NCI-H187 treated with DMSO at 0.1 percent for 48 hours (cell line): ENCODE measurements around the gene ARID1B.
A peak's percentile ranks its signal among the peaks of the same experiment; 100 is the strongest.

Source experiments
- DNase-seq: peaks from one replicate; lab custom pipeline; 2025; lab: John Stamatoyannopoulos, UW

Gene ARID1B

DNA sequence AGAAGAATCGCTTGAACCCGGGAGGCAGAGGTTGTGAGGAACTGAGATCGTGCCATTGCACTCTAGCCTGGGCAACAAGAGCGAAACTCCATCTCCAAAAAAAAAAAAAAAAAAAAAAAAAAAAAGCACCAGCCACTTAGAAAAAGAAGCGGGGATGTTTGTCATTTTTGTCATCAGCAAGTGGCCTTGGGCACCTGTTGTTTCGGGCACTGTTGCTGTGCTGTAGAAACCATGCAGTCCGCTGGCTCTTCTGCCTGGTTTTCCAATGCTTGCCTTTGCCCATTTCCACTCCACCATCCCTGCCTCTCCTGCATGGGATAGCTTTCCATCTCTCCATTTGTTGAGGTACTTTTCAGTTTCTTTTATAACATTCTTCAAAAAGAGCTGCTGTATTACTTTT lies 129.3 kb downstream of the ARID1B start:
- no peak for DNase-seq

DNA sequence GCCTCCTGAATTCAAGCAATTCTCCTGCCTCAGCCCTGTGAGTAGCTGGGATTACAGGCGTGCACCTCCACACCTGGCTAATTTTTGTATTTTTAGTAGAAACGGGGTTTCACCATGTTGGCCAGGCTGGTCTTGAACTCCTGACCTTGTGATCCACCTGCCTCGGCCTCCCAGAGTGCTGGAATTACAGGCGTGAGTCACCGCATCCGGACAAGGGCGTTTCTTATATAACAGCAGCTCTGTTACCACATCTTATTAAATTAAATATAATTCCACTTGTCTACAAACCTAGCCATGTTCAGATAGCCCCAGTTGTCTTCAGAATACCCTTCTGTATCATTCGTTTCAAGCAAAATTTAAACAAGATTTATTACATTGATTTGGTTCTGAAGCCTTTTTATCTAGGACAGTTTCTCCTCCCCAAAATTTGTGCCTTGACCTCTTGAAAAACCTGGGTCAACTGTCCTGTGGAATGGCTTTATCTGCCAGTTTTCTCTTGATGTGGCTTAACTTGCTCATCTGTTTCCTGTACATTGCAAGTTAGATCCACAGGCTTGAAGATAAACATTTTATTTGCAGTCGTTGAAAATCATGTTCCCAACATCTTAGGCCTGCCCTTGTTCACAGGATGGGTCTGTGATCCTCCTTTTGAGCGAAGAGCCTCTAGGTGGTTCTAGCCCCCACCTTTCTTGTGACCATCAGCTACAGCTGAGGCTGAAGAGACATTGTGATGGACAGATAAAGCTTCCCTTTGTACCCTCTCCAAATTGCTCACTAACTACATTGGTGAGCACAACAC lies 132.2 kb downstream of the ARID1B start:
- DNase-seq, result no peak

DNA sequence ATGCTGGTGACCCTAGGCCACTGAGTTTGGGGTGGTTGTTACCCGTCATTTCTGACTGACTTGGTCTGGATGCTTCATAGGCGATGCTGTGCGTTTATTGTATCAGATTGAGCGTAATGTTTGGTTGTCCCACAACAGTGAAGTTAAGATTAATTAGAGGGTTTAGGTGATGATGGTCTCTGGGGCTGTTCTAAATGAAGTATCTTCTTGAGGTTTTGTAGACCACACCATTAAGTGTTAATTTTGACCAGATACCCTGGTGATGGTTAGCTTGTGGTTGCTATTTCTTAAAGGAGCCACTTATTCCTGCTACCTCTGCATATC lies 132.8 kb downstream of the ARID1B start:
- DNase-seq, result no peak

DNA sequence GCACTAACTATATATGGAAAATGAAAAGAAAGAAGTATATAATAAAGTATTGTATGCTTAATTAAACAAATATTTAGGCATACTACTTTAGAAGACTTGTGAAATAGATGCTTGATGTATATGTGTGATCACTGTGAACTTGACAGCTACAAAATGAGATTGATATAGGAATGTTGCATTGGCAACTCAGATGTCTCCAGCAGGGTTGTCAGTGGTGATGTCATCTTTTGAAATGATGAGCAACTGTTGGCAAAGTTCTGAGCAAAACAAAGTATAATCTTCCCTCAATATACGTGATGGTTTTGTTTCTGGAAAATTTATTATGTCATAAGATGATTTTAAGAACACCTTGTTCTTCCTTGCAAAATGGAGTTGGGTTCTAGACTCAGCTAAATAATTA lies 133.8 kb downstream of the ARID1B start:
- DNase-seq, result no peak

DNA sequence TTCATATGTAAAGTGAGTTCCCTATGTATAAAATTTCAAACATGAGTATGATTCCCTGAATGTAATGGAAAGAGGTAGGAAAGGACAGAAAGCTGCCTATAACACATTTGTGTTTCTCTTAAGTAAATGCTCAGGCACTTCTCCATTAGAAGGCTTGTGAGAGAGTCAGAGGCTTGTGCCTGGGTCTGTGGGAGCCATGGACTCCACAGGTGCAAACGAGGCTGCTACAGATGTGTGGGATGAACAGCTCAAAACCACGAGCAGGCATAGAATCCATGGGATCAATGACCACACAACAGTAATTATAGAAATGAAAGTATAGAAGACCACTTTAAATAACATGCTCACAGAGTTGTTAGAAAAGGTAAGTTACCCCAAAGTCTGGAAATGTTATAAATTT lies 134.4 kb downstream of the ARID1B start:
- no peak for DNase-seq

DNA sequence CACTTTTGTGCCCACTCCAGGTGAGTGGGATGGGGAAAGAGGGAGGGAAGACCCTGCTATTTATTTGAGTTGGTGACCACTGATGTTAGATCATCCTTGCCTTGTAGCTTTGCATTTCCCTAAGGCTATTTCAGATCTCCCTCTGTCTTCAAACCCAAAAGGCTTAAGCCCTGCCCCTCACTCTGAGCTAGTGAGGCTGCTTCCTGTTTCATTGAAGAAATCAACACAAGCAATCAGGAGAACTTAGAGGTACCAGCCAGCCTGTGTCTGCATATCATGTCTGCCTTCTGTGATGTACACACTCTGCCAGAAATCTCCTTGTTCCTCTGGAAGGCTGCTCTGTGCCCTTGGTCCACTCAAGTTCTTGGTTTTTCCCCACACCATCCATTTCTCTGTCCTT lies 135.3 kb downstream of the ARID1B start:
- DNase-seq, result no peak

DNA sequence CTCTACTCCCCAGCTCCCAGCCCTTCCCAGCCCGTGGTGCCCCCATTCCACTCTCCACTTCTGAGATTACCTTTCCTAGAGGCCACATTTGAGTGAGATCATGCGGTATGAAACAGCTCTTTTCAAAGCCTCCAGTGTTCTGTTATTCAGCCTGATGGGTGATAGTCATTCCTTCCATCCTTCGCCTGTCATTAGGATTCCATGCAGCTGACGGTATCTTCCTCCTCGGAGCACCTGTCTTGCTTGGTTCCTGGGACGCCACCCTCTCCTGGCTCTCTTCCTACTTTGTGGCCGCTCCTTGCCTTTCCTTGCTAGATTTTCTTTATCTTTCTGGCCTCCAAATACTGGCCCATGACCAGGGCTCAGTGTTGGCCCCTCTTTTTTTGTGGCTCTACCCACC lies 137.0 kb downstream of the ARID1B start:
- no peak for DNase-seq

DNA sequence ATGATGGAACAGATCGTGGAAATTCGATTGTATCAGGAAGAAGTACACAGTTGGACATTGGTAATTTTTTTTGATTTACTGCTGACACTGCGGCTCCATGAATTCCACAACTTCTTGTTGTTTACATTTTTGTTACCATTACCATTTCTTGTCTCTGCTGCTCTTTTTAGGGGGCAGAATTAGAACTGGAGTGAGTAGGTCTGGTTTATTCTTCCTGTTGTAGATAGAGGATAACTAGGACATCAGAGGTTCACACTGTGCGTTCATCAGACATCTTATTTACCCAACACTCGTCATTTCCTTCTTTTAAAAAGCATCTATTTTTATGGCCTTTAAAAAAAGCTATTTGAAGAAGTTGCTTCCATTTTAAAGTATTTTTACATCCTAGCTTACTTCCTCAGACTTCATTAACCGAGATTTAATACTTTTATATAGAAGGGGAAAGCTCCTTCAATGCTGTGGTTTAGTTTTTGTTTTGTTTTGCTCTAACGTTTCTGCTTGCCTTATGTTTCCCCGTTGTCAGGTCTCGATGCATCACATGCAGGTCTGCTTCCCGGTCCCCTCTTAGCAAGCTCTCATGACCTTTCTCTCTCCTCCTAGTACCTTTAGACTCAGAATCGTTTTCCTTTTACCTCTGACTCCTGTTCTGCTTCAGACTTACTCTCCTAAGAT lies 139.1 kb downstream of the ARID1B start:
- DNase-seq, result no peak

DNA sequence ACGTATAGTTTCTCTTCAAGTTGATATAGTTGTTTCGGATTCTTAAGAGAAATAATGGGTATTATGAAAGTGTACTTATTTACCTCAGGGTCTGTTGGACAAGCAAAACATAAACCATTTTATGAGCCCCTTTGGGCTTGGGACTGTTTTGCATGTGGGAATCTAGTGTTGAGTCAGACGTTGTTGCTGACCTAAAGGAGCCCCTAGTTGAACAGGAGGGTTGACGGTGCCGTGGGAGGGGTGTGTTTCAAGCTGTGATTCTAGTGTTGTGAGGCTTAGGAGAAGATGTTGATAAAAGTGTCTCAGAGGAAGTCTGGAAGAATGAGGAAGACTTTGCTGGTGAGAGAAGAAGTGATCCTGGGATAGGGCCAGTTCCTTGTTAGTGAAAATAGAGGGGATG lies 140.0 kb downstream of the ARID1B start:
- DNase-seq, result no peak

DNA sequence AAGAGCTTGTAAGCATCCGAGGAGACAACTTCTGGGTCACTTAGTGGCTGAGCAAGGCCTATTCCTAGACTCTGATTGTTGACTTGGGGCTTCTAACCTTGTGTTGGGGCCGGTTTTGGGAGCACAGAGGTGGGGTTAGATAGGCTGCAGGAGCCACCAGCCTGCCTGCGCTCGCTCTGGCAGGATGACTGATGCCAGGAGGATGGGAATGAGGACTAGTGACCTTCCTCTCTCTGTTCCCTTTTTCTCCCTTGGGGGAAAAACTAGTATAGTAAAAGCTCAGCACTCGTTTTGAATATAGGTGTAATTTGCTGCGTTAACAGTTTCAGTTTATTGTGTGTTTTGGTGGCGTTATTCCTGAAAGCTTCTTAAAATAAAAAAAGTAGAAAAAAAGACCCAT lies 141.5 kb downstream of the ARID1B start:
- DNase-seq, result no peak

DNA sequence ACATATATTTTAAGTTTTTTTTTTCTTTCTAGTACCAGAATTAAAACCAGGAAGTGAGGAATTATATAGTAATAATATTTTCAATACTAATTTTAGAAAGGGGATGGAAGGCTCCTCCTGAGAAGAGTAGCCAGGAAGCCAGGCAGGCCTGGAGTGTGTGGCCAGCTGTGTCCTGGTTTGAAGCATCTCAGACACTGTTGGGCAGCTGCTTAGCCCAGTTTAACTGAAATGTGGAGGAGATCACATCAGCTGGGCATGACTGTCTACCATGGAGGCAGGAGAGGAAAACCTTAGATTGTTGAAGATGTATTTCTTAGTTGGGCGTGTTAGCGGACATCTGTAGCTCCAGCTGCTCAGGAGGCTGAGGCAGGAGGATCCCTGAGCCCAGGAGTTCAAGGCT lies 142.2 kb downstream of the ARID1B start:
- DNase-seq, result no peak

DNA sequence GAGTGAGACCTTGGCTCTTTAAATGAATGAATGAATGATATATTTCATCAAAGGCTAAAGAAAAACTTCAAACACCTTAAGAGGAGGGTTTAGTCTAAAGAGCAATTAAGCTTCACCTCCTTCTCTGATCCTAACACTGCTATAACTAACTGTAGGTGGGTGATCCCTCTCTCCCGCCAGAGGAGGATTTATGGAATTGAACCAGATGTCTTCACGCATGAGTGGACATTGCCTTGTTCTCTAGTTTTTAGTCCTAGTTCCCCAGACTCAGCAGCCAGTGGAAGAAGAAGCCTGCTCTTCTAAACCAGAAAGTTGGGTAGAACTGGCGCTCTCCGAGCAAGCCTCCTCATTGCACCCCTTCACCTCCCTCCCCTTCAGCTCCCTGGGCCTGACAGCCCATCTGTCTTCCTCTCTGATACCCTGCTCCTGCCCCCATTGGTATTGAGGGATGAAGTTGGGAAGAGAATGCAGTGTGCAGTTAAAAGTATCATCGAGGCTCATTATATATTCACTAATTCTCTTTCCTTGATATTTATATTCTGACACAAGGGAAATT lies 142.7 kb downstream of the ARID1B start:
- DNase-seq, result no peak

DNA sequence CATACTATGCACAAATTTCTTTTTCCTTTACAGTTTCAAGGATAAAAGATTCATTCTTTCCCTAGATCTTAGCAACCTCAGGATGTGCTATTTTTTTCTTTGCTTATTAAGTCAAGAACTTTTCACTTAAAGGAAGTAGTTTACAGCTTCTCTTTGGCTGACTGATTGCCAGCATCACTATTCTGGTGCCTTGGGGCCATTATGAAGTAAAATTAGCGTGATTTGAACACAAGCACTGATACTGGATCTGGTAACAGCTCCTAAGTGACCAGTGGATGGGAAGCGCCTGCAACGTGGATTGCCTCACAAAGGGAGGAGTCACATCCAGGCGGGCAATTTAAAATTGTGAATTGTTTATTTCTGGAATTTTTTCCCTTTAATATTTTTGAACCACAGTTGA lies 147.1 kb downstream of the ARID1B start:
- no peak for DNase-seq

DNA sequence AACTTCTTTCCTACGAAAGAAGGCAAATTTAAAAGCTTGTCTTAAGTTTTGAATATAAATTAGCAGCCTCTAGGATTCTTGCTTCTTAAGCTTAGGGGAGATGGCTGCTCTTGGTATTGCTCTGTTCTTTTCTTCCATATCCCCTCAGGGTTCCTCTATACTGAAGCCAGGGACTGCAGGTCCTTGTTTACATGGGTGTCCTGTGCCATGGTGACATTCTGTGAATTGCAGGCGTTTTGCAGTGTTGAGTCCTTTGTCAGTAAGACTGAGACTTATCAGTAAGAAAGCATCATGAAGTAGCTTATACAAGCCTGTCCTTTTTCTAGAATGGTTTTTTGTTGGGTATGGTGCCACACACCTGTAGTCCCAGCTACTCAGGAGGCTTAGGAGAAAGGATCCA lies 147.8 kb downstream of the ARID1B start:
- no peak for DNase-seq

DNA sequence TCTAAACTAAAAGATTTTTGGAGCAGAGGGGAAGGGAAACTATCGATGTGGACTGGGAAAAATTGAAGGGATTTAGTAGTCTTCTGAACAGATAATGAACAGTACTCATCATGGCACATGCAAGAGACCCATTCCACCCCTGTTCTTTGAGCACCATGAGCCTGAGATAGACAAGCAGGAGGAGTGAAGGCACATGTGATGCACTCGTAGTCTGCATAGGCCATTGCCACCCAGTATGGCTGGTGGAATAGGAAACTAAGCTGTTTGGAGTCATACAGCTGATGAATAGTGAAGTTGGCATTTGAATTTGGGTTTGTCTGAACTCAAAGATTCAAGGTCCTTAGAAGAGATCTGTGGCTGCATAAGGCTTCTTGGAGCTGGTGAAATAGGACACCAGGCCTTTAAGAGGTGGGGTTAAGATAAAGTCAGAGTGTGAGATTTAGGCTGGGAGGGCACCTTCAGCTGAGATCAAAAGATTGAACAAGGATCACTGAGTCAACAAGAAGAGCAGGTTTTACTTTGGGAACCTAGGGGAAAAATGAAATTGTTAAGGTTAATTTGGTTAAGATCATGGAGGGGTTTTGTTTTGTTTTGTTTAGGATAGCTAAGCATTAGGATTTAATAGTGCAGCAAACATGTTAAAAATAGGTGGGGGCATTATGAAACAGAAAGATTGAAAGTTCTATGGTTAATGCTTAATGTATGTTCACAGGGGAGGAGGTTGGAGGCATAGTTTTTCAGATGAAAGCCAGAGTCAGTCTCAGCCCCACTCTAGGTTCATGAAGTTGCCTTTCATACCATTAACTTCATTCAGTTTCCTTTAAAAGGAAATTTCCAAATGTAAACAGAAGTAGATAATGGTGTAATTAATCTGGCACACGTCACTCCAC lies 148.8 kb downstream of the ARID1B start:
- no peak for DNase-seq

DNA sequence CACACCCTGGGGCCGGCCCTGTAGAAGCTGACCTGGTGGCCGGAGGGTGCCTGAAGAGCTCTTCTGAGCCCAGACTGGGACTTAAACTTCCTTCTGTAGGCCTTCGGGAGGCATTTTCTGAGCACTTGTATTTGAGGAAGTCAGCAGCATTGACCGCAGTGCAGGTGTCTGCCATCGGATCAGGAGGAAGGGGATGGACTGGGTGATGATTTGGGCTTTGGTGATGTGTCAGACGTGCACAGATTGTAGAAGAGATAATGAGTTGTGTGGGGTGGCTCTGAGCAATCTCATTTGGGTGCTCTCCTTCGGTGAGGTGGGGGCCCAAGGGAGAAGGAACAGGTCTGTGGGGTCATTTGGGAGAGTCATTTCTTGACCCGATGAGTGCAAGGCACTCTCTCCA lies 150.9 kb downstream of the ARID1B start:
- DNase-seq, result no peak

DNA sequence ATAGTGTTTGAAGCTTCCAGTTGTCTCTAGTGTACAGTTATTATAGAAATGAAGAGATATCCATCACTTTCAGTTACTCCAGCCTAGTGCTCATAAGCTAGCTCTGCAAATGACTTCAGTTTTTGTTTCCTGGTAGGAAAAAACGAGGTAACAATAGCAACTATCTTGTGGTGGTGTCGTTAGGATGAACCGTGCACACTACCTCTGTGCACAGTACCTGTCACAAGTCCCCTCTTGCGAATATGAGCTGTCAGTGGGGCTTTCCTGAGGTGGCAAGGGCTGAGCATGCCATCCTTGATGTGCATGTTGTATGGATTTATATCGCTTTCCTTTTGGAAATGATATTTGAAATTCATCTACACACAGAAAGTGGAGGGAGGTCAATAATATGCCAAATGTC lies 151.8 kb downstream of the ARID1B start:
- DNase-seq, result no peak

DNA sequence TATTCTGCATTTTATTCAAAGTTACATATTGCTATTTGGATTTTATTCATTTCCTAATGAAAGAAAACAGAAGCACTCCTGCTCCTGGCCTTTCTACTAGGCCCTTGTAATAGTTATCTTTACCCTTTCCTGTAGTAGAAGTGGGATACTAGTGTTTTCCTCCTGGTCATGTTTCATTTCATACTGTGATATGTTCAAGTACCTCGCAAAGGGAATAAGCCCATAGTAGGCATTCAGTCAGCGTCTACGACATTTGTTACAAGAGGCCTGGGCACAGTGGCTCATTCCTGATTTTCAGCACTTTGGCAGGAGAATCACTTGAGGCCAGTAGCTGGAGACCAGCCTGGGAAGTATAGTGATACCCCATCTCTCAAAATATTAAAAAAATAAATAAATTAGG lies 154.1 kb downstream of the ARID1B start:
- no peak for DNase-seq

DNA sequence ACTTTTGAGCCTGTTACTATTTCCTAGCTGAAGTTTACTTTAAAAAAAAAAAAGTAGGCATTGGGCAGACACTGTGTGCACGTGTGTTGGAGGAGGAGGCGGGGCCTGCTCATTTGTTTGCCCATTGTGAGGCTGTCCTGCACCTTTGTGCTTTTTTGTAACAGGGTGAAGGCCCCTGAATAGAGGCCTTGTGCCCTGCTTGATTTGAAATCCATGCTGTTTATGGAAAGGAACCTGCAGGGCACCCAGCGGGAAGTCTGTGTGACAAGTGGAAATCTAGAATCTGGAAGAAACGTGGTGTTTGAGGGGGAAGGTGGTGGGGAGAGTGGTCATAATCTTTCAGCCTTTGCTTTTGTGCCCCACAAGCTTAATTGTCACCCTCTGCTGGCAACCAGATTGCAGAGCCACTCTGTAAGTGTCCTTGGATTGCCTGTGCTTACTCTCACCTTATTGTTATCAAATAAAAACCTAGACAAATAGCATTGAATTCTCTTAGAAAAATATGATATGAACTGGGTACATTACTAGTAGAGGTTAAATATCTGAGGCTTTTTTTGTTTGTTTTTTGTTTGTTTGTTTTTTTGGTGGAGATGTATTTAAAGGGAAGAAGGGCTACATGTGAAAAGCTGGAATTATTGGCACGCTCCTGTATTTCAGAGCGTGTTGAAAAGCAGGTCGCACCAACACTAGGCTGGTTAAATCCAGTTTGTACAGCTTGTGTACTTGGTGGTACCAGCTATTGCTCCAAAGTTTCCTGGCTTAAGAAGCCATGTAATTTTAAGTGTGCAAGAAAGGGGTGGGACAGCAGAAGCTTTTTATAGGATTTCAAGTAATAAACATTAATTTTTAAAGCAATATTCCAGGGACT lies 156.3 kb downstream of the ARID1B start:
- DNase-seq, result peak; percentile 48

DNA sequence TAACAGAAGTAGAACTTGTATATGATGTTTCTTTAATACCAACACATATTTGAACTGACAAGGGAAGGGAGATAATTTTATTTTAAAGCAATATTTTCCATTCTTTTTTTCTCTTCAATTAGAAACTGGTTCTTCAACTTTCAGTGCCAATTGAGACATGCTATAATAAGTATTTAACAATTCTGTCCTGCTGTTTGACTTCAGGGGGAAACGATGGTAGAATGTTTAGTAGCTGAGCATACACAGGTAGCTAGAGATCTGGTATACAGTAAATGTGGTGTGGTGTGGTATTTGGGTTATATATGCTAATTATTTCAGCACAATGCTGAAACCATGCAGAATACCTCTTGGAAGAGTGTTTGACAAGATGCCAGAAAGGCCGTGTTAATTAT lies 156.9 kb downstream of the ARID1B start:
- no peak for DNase-seq

DNA sequence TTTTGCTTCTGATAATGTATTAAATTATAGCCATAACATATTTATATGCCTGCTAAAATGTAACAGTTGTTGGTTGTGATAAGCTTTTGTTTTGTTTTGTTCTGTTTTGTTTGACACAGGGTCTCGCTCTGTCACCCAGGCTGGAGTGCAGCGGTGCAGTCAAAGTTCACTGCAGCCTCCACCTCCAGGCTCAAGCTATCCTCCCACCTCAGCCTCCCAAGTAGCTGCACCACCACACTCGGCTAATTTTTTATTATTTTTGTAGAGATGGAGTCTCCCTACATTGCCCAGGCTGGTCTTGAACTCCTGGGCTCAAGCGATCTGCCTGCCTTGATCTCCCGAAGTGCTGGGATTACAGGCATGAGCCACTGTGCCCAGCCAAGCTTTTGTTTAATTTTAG lies 157.8 kb downstream of the ARID1B start:
- DNase-seq, result no peak

DNA sequence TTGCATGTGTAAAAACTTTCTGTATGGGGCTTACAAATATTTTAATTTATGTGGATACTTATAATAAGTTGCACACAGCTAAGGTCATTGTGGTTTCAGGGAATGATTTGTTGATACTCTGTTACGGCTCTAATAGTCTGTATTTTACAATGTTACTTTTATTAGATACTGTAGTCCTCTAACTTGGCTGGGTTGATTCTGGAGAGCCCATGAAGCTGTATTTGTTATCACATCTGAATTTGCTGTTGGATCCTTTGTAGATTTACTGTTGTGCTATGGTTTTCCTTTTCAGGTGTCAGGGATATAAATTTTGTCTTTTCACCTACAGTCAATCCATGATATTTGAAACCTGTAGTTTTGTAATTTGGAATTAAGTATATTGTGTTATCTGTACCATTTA lies 161.0 kb downstream of the ARID1B start:
- DNase-seq, result no peak
